HCT116 (cell line): ENCODE measurements around the gene ARHGAP1.

Experiments used
- CEBPB ChIP-seq: IDR thresholded peaks from 2 replicates; pipeline ENCODE4 v1.6.1; 2012; ENCODE audit warnings: low read depth
- CTCF ChIP-seq, 3 experiments: fragments of 200-600 bp in 1 of 3; sonication (generic) in 1 of 3; IDR thresholded peaks in 2 of 3; conservative IDR thresholded peaks in 1 of 3; 2 replicates each; pipeline ENCODE4 v1.5.1; 2012 to 2017; ENCODE audit warnings: low read depth in 2 of 3, low read length in 2 of 3, antibody characterized with exemption in 1 of 3, borderline replicate concordance in 1 of 3, control low read depth in 1 of 3, mild to moderate bottlenecking in 1 of 3, mixed read lengths in 1 of 3, mixed run types in 1 of 3, moderate library complexity in 1 of 3; ENCODE audit not compliant: insufficient read depth in 1 of 3
- EZH2 ChIP-seq: fragments of 200-600 bp; sonication (generic); IDR thresholded peaks from 2 replicates; pipeline ENCODE4 v1.6.1; 2017; ENCODE audit warnings: antibody characterized with exemption, mixed run types
- FOSL1 ChIP-seq: IDR thresholded peaks from 2 replicates; pipeline ENCODE4 v1.6.1; 2012; ENCODE audit warnings: low read depth
- POLR2A ChIP-seq: IDR thresholded peaks from 2 replicates; pipeline ENCODE4 v1.7.0; 2011; ENCODE audit warnings: borderline replicate concordance; ENCODE audit not compliant: insufficient read depth, insufficient read length; ENCODE audit errors: extremely low read depth
- POLR2AphosphoS5 ChIP-seq: IDR thresholded peaks from 2 replicates; pipeline ENCODE4 v1.6.1; 2011; ENCODE audit warnings: mild to moderate bottlenecking, low read depth, low read length, moderate library complexity
- TCF7L2 ChIP-seq: IDR thresholded peaks from 2 replicates; pipeline ENCODE4 v1.7.0; 2011; ENCODE audit warnings: borderline replicate concordance, inconsistent platforms; ENCODE audit not compliant: insufficient read depth, insufficient read length; ENCODE audit errors: extremely low read depth
- YY1 ChIP-seq: IDR thresholded peaks from 2 replicates; pipeline ENCODE4 v1.6.1; 2011; ENCODE audit warnings: low read length, low read depth, moderate library complexity, mild to moderate bottlenecking; ENCODE audit not compliant: insufficient replicate concordance; ENCODE audit errors: extremely low read depth
- ZFX ChIP-seq: fragments of 450-650 bp; IDR thresholded peaks from 2 replicates; pipeline ENCODE4 v1.6.1; 2017
- ZNF274 ChIP-seq: fragments of 200-500 bp; sonication (Bioruptor generic); IDR thresholded peaks from 2 replicates; pipeline ENCODE4 v1.6.1; 2014; ENCODE audit warnings: mild to moderate bottlenecking, low read depth, low read length, inconsistent platforms
- TF ChIP-seq, protein P1 (sequence below): IDR thresholded peaks from 2 replicates; pipeline ENCODE4 v1.6.1; 2012
- TF ChIP-seq, protein P2 (sequence below): IDR thresholded peaks from 2 replicates; pipeline ENCODE4 v1.6.1; 2012

DNA sequence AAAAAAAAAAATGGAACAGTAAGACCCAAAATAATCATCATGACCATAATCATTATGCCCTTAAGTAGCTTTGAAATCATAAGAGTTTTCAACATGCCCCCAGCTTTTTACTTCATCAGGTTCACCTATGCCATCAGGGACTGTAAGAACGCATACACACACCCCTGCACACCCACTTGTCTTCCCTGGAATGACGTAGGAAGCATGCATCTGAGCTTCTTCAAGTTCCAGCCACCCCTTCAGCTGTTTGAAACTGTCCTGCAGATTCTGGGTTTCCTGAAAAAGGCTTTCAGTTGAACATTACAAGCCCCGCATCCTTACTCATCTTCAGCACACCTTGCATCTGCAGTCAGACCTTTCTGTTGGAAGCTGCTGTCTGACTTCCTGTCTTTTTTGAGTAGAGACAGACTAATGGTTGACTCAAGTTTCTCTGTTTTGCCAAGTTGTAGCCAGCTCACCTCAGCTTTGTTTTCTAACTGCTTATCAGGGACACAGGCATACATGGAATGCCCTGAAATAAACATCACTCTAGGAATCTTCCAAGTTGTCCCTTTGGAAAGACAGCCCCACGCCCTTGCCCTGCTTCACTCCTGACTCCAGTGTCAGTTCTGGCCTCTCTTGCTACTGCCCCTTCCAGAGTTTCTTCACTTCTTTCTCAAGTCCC lies 37.0 kb downstream of the ARHGAP1 start:
- TF ChIP-seq CTCF (IDR thresholded peaks at IDR 0.05 in 2 of 3, conservative IDR thresholded peaks at IDR 0.05 in 1 of 3; ENCODE audit: borderline replicate concordance in 1 of 3, insufficient read depth in 1 of 3, low read depth in 2 of 3, low read length in 2 of 3) (no peak), CEBPB (no peak), ZFX (no peak), POLR2AphosphoS5 (no peak), TCF7L2 (no peak), FOSL1 (no peak), POLR2A (no peak), ZNF274 (no peak), EZH2 (no peak), YY1 (no peak)
- TF ChIP-seq, protein P1, sequence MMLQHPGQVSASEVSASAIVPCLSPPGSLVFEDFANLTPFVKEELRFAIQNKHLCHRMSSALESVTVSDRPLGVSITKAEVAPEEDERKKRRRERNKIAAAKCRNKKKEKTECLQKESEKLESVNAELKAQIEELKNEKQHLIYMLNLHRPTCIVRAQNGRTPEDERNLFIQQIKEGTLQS, result no peak
- TF ChIP-seq, protein P2, sequence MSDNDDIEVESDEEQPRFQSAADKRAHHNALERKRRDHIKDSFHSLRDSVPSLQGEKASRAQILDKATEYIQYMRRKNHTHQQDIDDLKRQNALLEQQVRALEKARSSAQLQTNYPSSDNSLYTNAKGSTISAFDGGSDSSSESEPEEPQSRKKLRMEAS, result no peak
